Common myeloid progenitor, CD34-positive (primary cell): ENCODE measurements around the gene FAM177B. TPM values are rescaled to one million over a fixed set of nuclear protein-coding genes. Genes with fewer than 3 reads are reported as not detected.

ENCODE experiments used
- CTCF ChIA-PET: fragments of 350-600 bp; sonication (Branson Sonifier 250); formaldehyde crosslinking; loops from one replicate; lab custom pipeline; 2021; ENCODE audit warnings: antibody characterized with exemption; lab: Charles Lee
- POLR2A ChIA-PET: fragments of 350-600 bp; sonication (Branson Sonifier 250); formaldehyde crosslinking; loops from one replicate; lab custom pipeline; 2021; ENCODE audit warnings: antibody characterized with exemption; lab: Charles Lee
- DNase-seq, 3 donors: peaks; one replicate each; pipeline versions ENCODE4 v3.0.0 to v3.0.0-alpha.2; 2013
- H3K27ac ChIP-seq, 2 experiments: 1 replicate in 1 of 2; 2 replicates in 1 of 2; pipeline ENCODE4 v1.7.0; 2013; ENCODE audit warnings: inconsistent platforms in 2 of 2, low read length in 2 of 2, mild to moderate bottlenecking in 2 of 2, low read depth in 1 of 2, moderate library complexity in 1 of 2; ENCODE audit not compliant: severe bottlenecking in 2 of 2, insufficient read depth in 1 of 2, poor library complexity in 1 of 2
- H3K27me3 ChIP-seq, 5 experiments: replicated peaks in 2 of 5; 1 replicate in 3 of 5; 2 replicates in 2 of 5; pipeline versions ENCODE4 v1.6.1 to v1.7.0; 2013; ENCODE audit warnings: low read length in 4 of 5, mild to moderate bottlenecking in 2 of 5, moderate library complexity in 2 of 5, inconsistent platforms in 1 of 5; ENCODE audit not compliant: insufficient read depth in 5 of 5, control insufficient read depth in 4 of 5
- H3K36me3 ChIP-seq, 4 experiments: 1 replicate in 2 of 4; 2 replicates in 2 of 4; pipeline versions ENCODE4 v1.6.1 to v1.7.0; 2013; ENCODE audit warnings: low read length in 3 of 4, control low read depth in 1 of 4, mild to moderate bottlenecking in 1 of 4; ENCODE audit not compliant: control insufficient read depth in 4 of 4, insufficient read depth in 4 of 4
- H3K4me1 ChIP-seq, 4 experiments: 1 replicate in 3 of 4; 2 replicates in 1 of 4; pipeline versions ENCODE4 v1.6.1 to v1.7.1; 2013; ENCODE audit warnings: low read length in 3 of 4, mild to moderate bottlenecking in 3 of 4, control low read depth in 1 of 4, inconsistent platforms in 1 of 4, moderate library complexity in 1 of 4; ENCODE audit not compliant: control insufficient read depth in 4 of 4, insufficient read depth in 4 of 4; ENCODE audit errors: control extremely low read depth in 1 of 4
- H3K4me3 ChIP-seq, 7 experiments: 1 replicate in 4 of 7; 2 replicates in 3 of 7; pipeline versions ENCODE4 v1.5.1 to v1.7.0; 2013; ENCODE audit warnings: mild to moderate bottlenecking in 7 of 7, low read length in 6 of 7, moderate library complexity in 6 of 7, inconsistent platforms in 2 of 7, low read depth in 2 of 7, control low read depth in 1 of 7; ENCODE audit not compliant: insufficient read depth in 4 of 7, control insufficient read depth in 1 of 7; ENCODE audit errors: extremely low read depth in 1 of 7
- H3K9me3 ChIP-seq, 5 experiments: 1 replicate in 4 of 5; 2 replicates in 1 of 5; pipeline versions ENCODE4 v1.6.1 to v1.7.1; 2013; ENCODE audit warnings: low read length in 4 of 5, mild to moderate bottlenecking in 2 of 5, inconsistent platforms in 1 of 5, low read depth in 1 of 5, moderate library complexity in 1 of 5; ENCODE audit not compliant: control insufficient read depth in 4 of 5, insufficient read depth in 2 of 5; ENCODE audit errors: control extremely low read depth in 1 of 5
- WGBS: methylation state at CpG from one replicate; pipeline ENCODE4 v1.1.5; 2013; ENCODE audit not compliant: insufficient coverage; 5-methylcytosine and 5-hydroxymethylcytosine counted together
- polyA plus RNA-seq: library from polyadenylated mRNA; unstranded; fragments of 120-200 nt; gene quantifications from one replicate; pipeline ENCODE4 v1.2.1, GENCODE V29; 2013

The FAM177B gene
- polyA plus RNA-seq, result 0.09 TPM

DNA sequence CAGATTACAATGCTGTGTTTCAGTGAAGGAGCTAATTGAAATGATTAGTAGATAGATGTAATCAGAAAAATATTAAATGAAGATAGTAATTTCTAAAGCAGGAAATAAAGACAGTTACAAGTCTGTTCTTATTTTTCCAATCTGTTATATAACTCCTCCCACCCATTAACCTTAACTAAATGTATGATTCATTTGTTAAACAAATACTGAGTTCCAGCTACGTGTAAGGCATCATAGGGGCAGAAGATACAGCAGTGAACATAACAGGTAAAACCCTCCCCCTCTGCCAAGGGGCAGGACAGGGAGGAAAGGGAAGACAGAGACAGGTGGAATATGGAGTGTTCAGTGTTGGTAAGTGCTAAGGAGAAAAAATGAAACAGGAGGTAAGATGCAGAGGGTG is at the start of gene FAM177B:
FAM177B (plus strand) TSS at position 231 of the 400 bp plus-strand sequence. CDS start 9,344 bp downstream, outside the sequence.
- H3K4me1 ChIP-seq, result no peaks in the 10 kb centered on the region
- no peak within 1 kb of the TSS for H3K4me3 ChIP-seq
- H3K27me3 ChIP-seq, result no peaks in the 10 kb centered on the region
- H3K27ac ChIP-seq, result no peak within 1 kb of the TSS
- no peak for DNase-seq
- H3K9me3 ChIP-seq, result no peaks in the 10 kb centered on the region
- no CpG with 5 or more reads among the region's 1 CpG for WGBS
- POLR2A ChIA-PET, result no interaction called here
- CTCF ChIA-PET, result interaction anchor here (1.1 to 2.3 kb wide), 11 partner anchors 10 to 386 kb away, joined by 3 to 10 read pairs (median 4); no protein-coding TSS in a partner anchor
- peaks cover 3 to 37% (median 14%) of the 10 kb centered on the region in 4 experiments for H3K36me3 ChIP-seq

DNA sequence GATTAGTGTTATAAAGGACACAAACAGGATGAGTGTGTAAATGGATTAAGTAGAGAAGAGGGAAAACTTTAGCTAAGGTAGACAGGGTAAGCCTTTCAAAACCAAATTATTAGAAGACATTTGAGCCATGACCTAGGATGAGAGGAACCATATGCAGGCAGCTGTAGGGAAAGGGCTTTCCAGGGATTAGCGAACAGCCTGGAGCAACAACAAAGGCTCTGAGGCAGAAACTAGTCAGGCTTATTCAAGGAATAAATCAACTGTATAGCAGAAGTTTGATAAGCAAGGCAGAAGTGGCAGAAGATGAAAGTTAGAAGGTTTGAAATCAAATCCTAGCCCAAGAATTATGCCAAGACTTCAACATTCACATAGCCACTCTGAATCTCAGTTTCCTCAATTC is 46.0 kb upstream of the FAM177B start:
- H3K27me3 ChIP-seq, result no peaks in the 10 kb centered on the region
- ChIA-PET POLR2A (no interaction called here), CTCF (no interaction called here)
- H3K36me3 ChIP-seq, result peaks cover 9 to 22% (median 19%) of the 10 kb centered on the region in 4 experiments
- no peaks in the 10 kb centered on the region for H3K4me1 ChIP-seq
- no peak for DNase-seq
- WGBS, result 100% methylated on average over 1 of the region's 1 CpG
- H3K27ac ChIP-seq, result no peak overlapping the region
- H3K9me3 ChIP-seq, result no peaks in the 10 kb centered on the region
- no peak overlapping the region for H3K4me3 ChIP-seq

DNA sequence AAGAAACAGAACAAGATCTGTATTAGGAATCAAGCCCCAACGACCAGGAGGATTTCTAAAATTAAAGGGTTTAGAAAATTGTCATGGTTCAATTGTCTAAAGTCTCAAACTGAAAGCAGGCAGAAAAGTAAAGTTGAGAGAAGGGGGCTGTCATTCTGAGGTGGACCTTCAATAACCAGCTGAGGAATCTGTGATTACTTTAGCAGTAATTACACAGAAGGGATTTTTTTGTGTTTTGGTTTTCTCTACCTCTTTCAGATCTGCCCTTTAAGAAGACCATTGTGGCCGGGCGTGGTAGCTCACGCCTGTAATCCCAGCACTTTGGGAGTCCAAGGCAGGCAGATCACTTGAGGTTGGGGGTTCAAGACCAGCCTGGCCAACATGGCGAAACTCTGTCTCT is 42.1 kb upstream of the FAM177B start:
- WGBS, result 100% methylated on average over 4 of the region's 5 CpGs
- no peaks in the 10 kb centered on the region for H3K4me1 ChIP-seq
- no peaks in the 10 kb centered on the region for H3K27me3 ChIP-seq
- ChIA-PET CTCF (no interaction called here), POLR2A (no interaction called here)
- peaks cover 4 to 14% (median 11%) of the 10 kb centered on the region in 4 experiments for H3K36me3 ChIP-seq
- H3K4me3 ChIP-seq, result no peak overlapping the region
- no peaks in the 10 kb centered on the region for H3K9me3 ChIP-seq
- no peak overlapping the region for H3K27ac ChIP-seq
- DNase-seq, result no peak

DNA sequence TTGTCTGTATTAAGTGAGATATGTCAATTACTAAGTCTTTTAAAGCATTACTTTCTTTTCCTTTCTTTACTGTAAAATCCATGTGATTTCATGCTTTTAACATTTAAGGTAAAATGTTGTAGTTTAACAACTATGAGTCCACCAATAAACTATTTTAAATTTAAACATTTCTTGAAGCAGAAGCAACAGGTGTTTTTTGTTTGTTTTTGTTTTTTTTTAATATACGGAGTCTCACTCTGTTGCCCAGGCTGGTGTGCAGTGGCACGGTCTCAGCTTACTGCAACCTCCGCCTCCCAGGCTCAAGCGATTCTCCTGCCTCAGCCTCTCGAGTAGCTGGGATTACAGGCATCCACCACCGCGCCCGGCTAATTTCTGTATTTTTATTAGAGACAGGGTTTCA is 40.3 kb upstream of the FAM177B start:
- Histone ChIP-seq H3K27ac (no peak overlapping the region), H3K27me3 (no peaks in the 10 kb centered on the region), H3K4me1 (no peaks in the 10 kb centered on the region), H3K4me3 (no peak overlapping the region), H3K9me3 (no peaks in the 10 kb centered on the region), H3K36me3 (peaks cover 2 to 14% (median 9%) of the 10 kb centered on the region in 4 experiments)
- WGBS, result 96% methylated on average over 5 of the region's 8 CpGs
- DNase-seq, result no peak
- POLR2A ChIA-PET, result no interaction called here
- CTCF ChIA-PET, result interaction anchor here (1.0 to 1.7 kb wide), 3 partner anchors 10 to 17 kb away, joined by 3 to 5 read pairs (median 3); no protein-coding TSS in a partner anchor

DNA sequence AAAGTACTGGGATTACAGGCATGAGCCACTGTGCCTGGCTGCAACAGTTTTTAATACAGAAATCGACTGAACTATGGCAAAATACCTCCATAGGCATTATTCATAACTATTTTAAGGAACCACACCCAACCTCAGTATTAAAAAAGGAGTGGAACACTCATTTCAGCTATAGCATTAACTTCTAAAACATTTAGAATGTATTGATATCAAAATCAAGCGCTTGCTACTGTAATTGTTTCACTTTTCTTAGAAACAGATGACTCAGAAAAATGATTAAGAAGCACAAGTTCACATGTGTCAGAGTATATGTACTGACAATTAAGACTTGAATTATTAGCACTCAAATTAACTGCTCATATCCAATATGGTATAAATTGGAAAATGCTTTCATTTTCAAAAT is 39.8 kb upstream of the FAM177B start:
- POLR2A ChIA-PET, result no interaction called here
- no CpG with 5 or more reads among the region's 2 CpGs for WGBS
- CTCF ChIA-PET, result interaction anchor here (0.6 to 1.7 kb wide), 3 partner anchors 11 to 128 kb away, joined by 3 to 5 read pairs (median 3); no protein-coding TSS in a partner anchor
- Histone ChIP-seq H3K9me3 (no peaks in the 10 kb centered on the region), H3K4me1 (no peaks in the 10 kb centered on the region), H3K4me3 (no peak overlapping the region), H3K27me3 (no peaks in the 10 kb centered on the region), H3K36me3 (peaks cover 4 to 16% (median 9%) of the 10 kb centered on the region in 4 experiments), H3K27ac (no peak overlapping the region)
- no peak for DNase-seq

DNA sequence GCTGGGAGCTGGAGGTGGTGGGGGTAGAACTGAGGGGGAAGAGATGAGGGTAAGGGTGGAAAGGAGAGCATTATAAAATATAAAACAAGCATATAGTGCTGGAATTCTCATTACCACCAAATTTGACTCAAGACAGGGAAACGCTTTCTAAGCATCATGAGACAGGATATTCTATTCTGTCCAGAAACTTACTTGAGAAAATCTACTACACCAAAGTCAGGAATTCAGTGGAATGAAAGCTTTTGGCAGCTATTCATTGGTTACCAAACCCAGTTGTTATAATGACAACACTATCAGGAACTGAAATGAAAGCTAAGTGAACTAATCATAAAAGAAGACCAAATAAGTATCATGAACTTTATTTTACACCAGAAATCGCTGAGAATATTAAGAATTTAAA is 39.2 kb upstream of the FAM177B start:
- POLR2A ChIA-PET, result no interaction called here
- WGBS, result no CpG with 5 or more reads among the region's 2 CpGs
- H3K27ac ChIP-seq, result no peak overlapping the region

DNA sequence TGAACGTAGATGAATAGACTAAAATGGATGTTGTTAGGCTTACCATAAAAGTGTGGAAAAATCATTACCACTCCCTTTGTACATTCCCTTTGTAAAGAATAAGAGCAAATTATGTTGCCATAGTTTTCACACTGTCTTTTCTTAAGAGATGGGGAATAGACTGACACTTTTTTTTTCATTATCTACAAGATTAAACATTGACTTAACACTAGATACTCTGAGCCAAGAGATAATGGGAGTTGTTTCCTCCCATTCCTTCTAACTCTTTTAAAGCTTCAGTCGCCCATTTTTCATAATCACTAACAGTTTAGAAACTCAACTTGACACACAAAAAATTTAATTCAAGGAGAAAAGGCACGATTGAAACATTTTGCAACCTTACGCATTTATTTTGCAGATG is 34.8 kb upstream of the FAM177B start:
- Histone ChIP-seq H3K4me3 (no peak overlapping the region), H3K27ac (no peak overlapping the region), H3K4me1 (no peaks in the 10 kb centered on the region), H3K27me3 (no peaks in the 10 kb centered on the region), H3K9me3 (peaks cover 0 to 13% (median 0%) of the 10 kb centered on the region in 5 experiments), H3K36me3 (peaks cover 6 to 22% (median 13%) of the 10 kb centered on the region in 4 experiments)
- ChIA-PET CTCF (interaction anchor here (2.0 kb wide), 1 partner anchor 22 kb away, joined by 6 read pairs; no protein-coding TSS in a partner anchor), POLR2A (no interaction called here)
- DNase-seq, result no peak
- 100% methylated on average over 3 of the region's 4 CpGs for WGBS

More for the DNA sequence above, 39.2 kb upstream of the FAM177B start:
- no peaks in the 10 kb centered on the region for H3K4me1 ChIP-seq
- DNase-seq, result no peak
- CTCF ChIA-PET, result interaction anchor here (0.6 to 1.7 kb wide), 3 partner anchors 12 to 436 kb away, joined by 3 to 5 read pairs (median 3); no protein-coding TSS in a partner anchor
- no peak overlapping the region for H3K4me3 ChIP-seq
- no peaks in the 10 kb centered on the region for H3K9me3 ChIP-seq
- H3K27me3 ChIP-seq, result no peaks in the 10 kb centered on the region
- peaks cover 6 to 22% (median 14%) of the 10 kb centered on the region in 4 experiments for H3K36me3 ChIP-seq
